ENCODE data around the gene FYB1. TPM values are rescaled to one million over a fixed set of nuclear protein-coding genes. Genes with fewer than 3 reads are reported as not detected.

Gene FYB1
- total and polyA plus RNA-seq, 7 experiments from 2014 or later = 310 to 701 (median 491) TPM

DNA sequence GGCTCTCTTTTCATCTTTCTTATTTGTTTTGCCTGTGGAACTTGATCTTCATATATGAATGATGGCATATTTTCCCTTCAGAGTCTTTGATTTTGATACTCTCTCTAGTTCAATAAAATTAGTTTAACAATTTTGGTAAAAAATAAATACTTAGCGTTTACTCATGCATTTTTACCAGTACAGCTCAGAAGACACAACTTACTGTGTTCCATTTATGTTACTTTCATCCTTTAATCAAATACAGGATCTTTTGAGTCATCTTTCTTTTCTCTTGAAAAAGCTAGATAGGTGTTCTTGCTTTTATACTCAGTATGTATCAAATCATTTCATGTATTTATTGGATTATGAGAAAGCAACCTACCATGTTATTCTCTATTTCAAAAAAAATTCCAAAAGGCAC is 98.0 kb downstream of the FYB1 start:
- peak overlapping the region in 6 of 9 donors; percentile 18 to 83 (median 38) for H3K27ac Mint-ChIP-seq
- no peak for ATAC-seq
- no peaks in the 10 kb centered on the region for H3K27me3 Mint-ChIP-seq
- no peak overlapping the region for H3K27ac ChIP-seq (ENCODE audit: low read depth, low read length)
- H3K9me3 ChIP-seq (ENCODE audit: control insufficient read depth in 2 of 3, low read length in 3 of 3) = no peaks in the 10 kb centered on the region
- H3K4me3 Mint-ChIP-seq = no peak overlapping the region
- H3K36me3 Mint-ChIP-seq = peaks cover 24 to 54% (median 45%) of the 10 kb centered on the region in 5 donors
- H3K27me3 ChIP-seq (ENCODE audit: control insufficient read depth in 2 of 2, insufficient read depth in 2 of 2, low read length in 2 of 2) = no peaks in the 10 kb centered on the region
- intact Hi-C loops (cut with micrococcal nuclease) = loop anchor here in 1 of 2 donors (1.0 kb wide), 1 partner anchor 8 kb away; no protein-coding TSS in a partner anchor
- no peak for DNase-seq
- peaks cover 46 to 79% (median 66%) of the 10 kb centered on the region in 3 experiments for H3K36me3 ChIP-seq (ENCODE audit: control insufficient read depth in 2 of 3, insufficient read depth in 3 of 3, low read length in 3 of 3)
- peaks cover 8 to 60% (median 28%) of the 10 kb centered on the region in 7 donors for H3K4me1 Mint-ChIP-seq
- POLR2A ChIA-PET = interaction anchor here (0.7 to 1.1 kb wide), 2 partner anchors 13 to 46 kb away, joined by 3 read pairs; no protein-coding TSS in a partner anchor
- no peaks in the 10 kb centered on the region for H3K4me1 ChIP-seq (ENCODE audit: control insufficient read depth in 2 of 2, insufficient read depth in 2 of 2, low read length in 2 of 2)
- H3K9me3 Mint-ChIP-seq = no peaks in the 10 kb centered on the region
- CTCF ChIA-PET = interaction anchor here (0.7 to 1.0 kb wide), 2 partner anchors 161 to 162 kb away, joined by 3 read pairs; no protein-coding TSS in a partner anchor
- H3K4me3 ChIP-seq (ENCODE audit: low read length) = no peak overlapping the region

DNA sequence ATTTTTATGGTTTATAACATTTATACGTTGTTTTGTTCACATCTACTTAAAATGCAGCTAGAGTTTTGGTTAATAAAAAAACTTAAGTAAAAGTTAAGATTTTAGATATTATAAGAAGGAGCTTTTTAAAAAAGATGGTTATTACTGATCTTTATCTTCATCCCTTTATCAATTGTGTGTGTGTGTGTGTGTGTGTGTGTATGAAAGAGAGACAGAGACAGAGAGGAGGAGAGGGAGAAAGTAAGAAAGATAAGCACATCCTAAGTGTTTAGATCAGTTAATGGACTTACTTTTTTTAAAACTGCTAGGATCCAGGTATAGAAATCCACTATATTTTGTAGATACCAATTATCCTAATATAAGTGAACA is 99.3 kb downstream of the FYB1 start:
- intact Hi-C loops (cut with micrococcal nuclease) = no loop called here

DNA sequence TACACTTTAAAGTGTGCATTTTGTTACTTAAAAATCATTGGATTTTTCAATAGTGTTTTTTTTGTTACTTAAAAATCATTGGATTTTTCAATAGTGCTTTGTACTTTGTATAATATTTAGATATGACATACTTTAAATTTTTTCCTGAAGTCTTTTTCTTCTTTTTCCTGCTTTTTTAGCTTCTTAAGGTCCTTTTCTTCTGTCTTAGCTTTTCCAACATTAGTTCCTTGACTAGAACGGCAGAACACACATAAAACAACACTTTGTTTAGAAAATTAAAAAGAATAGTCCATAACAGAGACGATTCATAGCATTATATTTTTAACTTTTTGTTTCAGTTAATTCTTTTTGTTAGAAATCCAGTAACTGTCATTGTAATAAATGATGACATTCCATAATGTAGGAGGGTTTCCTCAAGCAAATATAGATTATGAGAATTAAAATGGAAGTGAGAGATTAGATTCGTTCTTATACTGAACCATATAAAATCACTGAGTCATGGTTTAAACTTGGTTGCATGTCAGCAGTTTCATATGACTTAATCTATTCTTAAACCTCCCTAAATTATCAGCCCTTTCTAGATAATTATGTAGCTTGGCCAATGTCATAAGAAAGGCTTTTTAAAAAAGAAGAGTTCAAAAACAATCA is 99.8 kb downstream of the FYB1 start:
- Histone ChIP-seq H3K27ac (ENCODE audit: low read depth, low read length) (no peak overlapping the region), H3K4me1 (ENCODE audit: control insufficient read depth in 2 of 2, insufficient read depth in 2 of 2, low read length in 2 of 2) (no peaks in the 10 kb centered on the region), H3K36me3 (ENCODE audit: control insufficient read depth in 2 of 3, insufficient read depth in 3 of 3, low read length in 3 of 3) (peaks cover 44 to 82% (median 54%) of the 10 kb centered on the region in 3 experiments), H3K9me3 (ENCODE audit: control insufficient read depth in 2 of 3, low read length in 3 of 3) (no peaks in the 10 kb centered on the region), H3K4me3 (ENCODE audit: low read length) (no peak overlapping the region), H3K27me3 (ENCODE audit: control insufficient read depth in 2 of 2, insufficient read depth in 2 of 2, low read length in 2 of 2) (no peaks in the 10 kb centered on the region)
- ChIA-PET POLR2A (interaction anchor here (0.7 kb wide), 2 partner anchors 103 to 1436 kb away, joined by 3 to 4 read pairs; no protein-coding TSS in a partner anchor), CTCF (interaction anchor here (0.6 to 0.7 kb wide), 4 partner anchors 60 to 159 kb away, joined by 3 to 5 read pairs (median 3); no protein-coding TSS in a partner anchor)
- Mint-ChIP-seq H3K4me1 (peaks cover 12 to 61% (median 33%) of the 10 kb centered on the region in 7 donors), H3K4me3 (no peak overlapping the region), H3K9me3 (no peaks in the 10 kb centered on the region), H3K27ac (peak overlapping the region in 6 of 9 donors; percentile 45 to 80 (median 65)), H3K36me3 (peaks cover 20 to 56% (median 49%) of the 10 kb centered on the region in 5 donors), H3K27me3 (no peaks in the 10 kb centered on the region)
- DNase-seq (no peak), ATAC-seq (no peak)
- intact Hi-C loops (cut with micrococcal nuclease) = loop anchor here (1.0 to 5.0 kb wide), 2 partner anchors 11 to 172 kb away; no protein-coding TSS in a partner anchor

More for the DNA sequence above, 99.3 kb downstream of the FYB1 start:
- ATAC-seq (no peak), DNase-seq (no peak)
- H3K27me3 Mint-ChIP-seq = no peaks in the 10 kb centered on the region
- H3K4me1 Mint-ChIP-seq = peaks cover 12 to 60% (median 30%) of the 10 kb centered on the region in 7 donors
- no peak overlapping the region for H3K4me3 Mint-ChIP-seq
- Histone ChIP-seq H3K36me3 (ENCODE audit: control insufficient read depth in 2 of 3, insufficient read depth in 3 of 3, low read length in 3 of 3) (peaks cover 44 to 82% (median 56%) of the 10 kb centered on the region in 3 experiments), H3K27me3 (ENCODE audit: control insufficient read depth in 2 of 2, insufficient read depth in 2 of 2, low read length in 2 of 2) (no peaks in the 10 kb centered on the region), H3K4me1 (ENCODE audit: control insufficient read depth in 2 of 2, insufficient read depth in 2 of 2, low read length in 2 of 2) (no peaks in the 10 kb centered on the region), H3K27ac (ENCODE audit: low read depth, low read length) (no peak overlapping the region), H3K4me3 (ENCODE audit: low read length) (no peak overlapping the region), H3K9me3 (ENCODE audit: control insufficient read depth in 2 of 3, low read length in 3 of 3) (no peaks in the 10 kb centered on the region)
- H3K27ac Mint-ChIP-seq = peak overlapping the region in 7 of 9 donors; percentile 23 to 80 (median 54)
- peaks cover 19 to 56% (median 46%) of the 10 kb centered on the region in 5 donors for H3K36me3 Mint-ChIP-seq
- ChIA-PET CTCF (interaction anchor here (0.6 to 0.7 kb wide), 3 partner anchors 59 to 95 kb away, joined by 3 to 5 read pairs (median 3); no protein-coding TSS in a partner anchor), POLR2A (interaction anchor here (0.7 kb wide), 1 partner anchor 103 kb away, joined by 4 read pairs; no protein-coding TSS in a partner anchor)
- no peaks in the 10 kb centered on the region for H3K9me3 Mint-ChIP-seq

DNA sequence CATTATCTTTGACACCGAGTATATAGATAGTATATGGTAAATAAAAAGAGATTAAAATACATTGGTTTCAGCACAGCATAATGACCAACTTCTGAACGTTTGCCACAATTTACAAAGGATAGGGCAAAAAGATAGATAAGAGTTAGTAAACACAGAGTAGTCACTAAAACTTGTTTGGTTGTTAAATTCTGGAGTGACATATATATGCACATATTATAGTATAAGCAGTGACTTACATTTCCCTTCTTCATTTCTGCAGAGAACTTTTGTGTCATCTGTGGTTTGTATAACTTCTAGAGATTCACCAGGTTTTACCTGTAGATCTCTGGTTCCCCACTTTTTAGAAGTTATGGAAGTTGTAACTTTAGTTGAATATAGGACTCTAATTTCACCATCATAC is 100.7 kb downstream of the FYB1 start:
- no peak overlapping the region for H3K4me3 Mint-ChIP-seq
- ChIA-PET CTCF (interaction anchor here (0.6 kb wide), 1 partner anchor 158 kb away, joined by 3 read pairs; no protein-coding TSS in a partner anchor), POLR2A (interaction anchor here (0.7 kb wide), 1 partner anchor 1436 kb away, joined by 3 read pairs; no protein-coding TSS in a partner anchor)
- H3K4me1 ChIP-seq (ENCODE audit: control insufficient read depth in 2 of 2, insufficient read depth in 2 of 2, low read length in 2 of 2) = no peaks in the 10 kb centered on the region
- H3K27me3 ChIP-seq (ENCODE audit: control insufficient read depth in 2 of 2, insufficient read depth in 2 of 2, low read length in 2 of 2) = no peaks in the 10 kb centered on the region
- no peak overlapping the region for H3K4me3 ChIP-seq (ENCODE audit: low read length)
- no peak for DNase-seq
- intact Hi-C loops (cut with micrococcal nuclease) = loop anchor here (1.0 to 5.0 kb wide), 2 partner anchors 10 to 171 kb away; no protein-coding TSS in a partner anchor
- H3K27ac ChIP-seq (ENCODE audit: low read depth, low read length) = no peak overlapping the region
- no peaks in the 10 kb centered on the region for H3K9me3 ChIP-seq (ENCODE audit: control insufficient read depth in 2 of 3, low read length in 3 of 3)
- no peaks in the 10 kb centered on the region for H3K27me3 Mint-ChIP-seq
- H3K27ac Mint-ChIP-seq = peak overlapping the region in 4 of 9 donors; percentile 59 to 86 (median 74)
- peaks cover 43 to 80% (median 48%) of the 10 kb centered on the region in 3 experiments for H3K36me3 ChIP-seq (ENCODE audit: control insufficient read depth in 2 of 3, insufficient read depth in 3 of 3, low read length in 3 of 3)
- peaks cover 21 to 54% (median 47%) of the 10 kb centered on the region in 5 donors for H3K36me3 Mint-ChIP-seq
- peaks cover 12 to 54% (median 27%) of the 10 kb centered on the region in 7 donors for H3K4me1 Mint-ChIP-seq
- H3K9me3 Mint-ChIP-seq = no peaks in the 10 kb centered on the region
- no peak for ATAC-seq

DNA sequence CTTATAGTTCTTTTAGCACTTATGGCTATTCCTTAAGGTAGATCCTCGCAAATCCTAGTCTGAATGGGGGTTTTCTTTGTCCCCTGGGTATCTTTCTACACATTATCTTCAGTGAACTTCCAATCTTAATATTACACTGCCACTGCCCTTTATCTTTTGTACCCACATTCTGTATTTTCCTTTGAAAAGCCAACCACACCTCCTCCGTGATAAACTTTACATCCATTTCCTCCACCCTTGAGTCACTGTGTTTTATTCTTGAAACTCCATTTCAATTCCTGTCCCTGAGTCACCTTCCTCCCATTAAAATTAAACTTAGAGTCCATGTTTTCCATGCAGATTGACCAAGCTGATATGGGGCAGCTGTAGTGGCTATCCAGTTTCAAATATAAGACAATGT is 102.0 kb downstream of the FYB1 start:
- H3K4me3 ChIP-seq (ENCODE audit: low read length) = no peak overlapping the region
- H3K36me3 ChIP-seq (ENCODE audit: control insufficient read depth in 2 of 3, insufficient read depth in 3 of 3, low read length in 3 of 3) = peaks cover 37 to 81% (median 48%) of the 10 kb centered on the region in 3 experiments
- peak overlapping the region in 2 of 10 donors; percentile 36 to 47 for H3K4me3 Mint-ChIP-seq
- H3K4me1 Mint-ChIP-seq = peaks cover 12 to 58% (median 30%) of the 10 kb centered on the region in 7 donors
- no peaks in the 10 kb centered on the region for H3K27me3 Mint-ChIP-seq
- CTCF ChIA-PET = interaction anchor here (0.6 to 1.2 kb wide), 4 partner anchors 24 to 166 kb away, joined by 3 to 5 read pairs (median 4); no protein-coding TSS in a partner anchor
- H3K27ac ChIP-seq (ENCODE audit: low read depth, low read length) = no peak overlapping the region
- H3K36me3 Mint-ChIP-seq = peaks cover 21 to 62% (median 54%) of the 10 kb centered on the region in 5 donors
- H3K9me3 ChIP-seq (ENCODE audit: control insufficient read depth in 2 of 3, low read length in 3 of 3) = no peaks in the 10 kb centered on the region
- H3K27ac Mint-ChIP-seq = peak overlapping the region in 8 of 9 donors; percentile 46 to 90 (median 78)
- no peaks in the 10 kb centered on the region for H3K9me3 Mint-ChIP-seq
- ATAC-seq (no peak), DNase-seq (no peak)
- intact Hi-C loops (cut with micrococcal nuclease) = loop anchor here in 1 of 2 donors (5.0 kb wide), 1 partner anchor 170 kb away; no protein-coding TSS in a partner anchor
- H3K27me3 ChIP-seq (ENCODE audit: control insufficient read depth in 2 of 2, insufficient read depth in 2 of 2, low read length in 2 of 2) = no peaks in the 10 kb centered on the region
- no peaks in the 10 kb centered on the region for H3K4me1 ChIP-seq (ENCODE audit: control insufficient read depth in 2 of 2, insufficient read depth in 2 of 2, low read length in 2 of 2)
- POLR2A ChIA-PET = interaction anchor here (0.6 kb wide), 1 partner anchor 1590 kb away, joined by 7 read pairs; no protein-coding TSS in a partner anchor

Measured in naive thymus-derived CD4-positive, alpha-beta T cell (primary cell).